ENCODE data around the gene DOK4.
A peak's percentile ranks its signal among the peaks of the same experiment; 100 is the strongest.

The DOK4 gene

DNA sequence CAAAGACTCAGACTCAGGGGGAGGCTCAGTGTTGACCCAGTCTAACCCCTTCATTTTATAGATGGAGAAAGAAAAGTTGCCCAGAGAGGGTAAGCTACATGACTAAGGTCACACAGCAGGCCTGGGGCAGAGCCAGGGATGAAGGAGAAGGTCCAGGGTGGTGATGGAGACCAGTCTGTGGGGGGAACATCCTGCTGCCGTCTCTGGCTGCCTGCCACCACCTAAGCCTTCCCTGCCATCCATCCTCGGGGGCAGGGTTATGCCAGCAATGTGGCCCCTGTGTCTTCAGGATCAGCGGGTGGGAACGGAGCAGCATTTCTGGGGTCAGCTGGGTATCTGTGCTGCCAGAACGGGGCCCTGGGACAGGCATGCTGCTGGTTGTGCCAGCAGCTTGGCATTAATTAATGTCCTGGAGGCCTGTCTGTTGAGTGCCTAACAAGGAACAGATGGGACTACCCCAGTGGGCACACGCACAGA lies 5.5 kb downstream of the DOK4 start:
- H3K4me3 ChIP-seq (ENCODE audit: low read length): no peak overlapping the region
- H3K4me1 ChIP-seq (ENCODE audit: insufficient read depth, low read length): peaks cover 29% of the 10 kb centered on the region
- no peaks in the 10 kb centered on the region for H3K9me3 ChIP-seq (ENCODE audit: insufficient read depth, low read depth, low read length)
- peaks cover 24% of the 10 kb centered on the region; the same call in 1 of the 2 replicates for H3K27me3 ChIP-seq (ENCODE audit: insufficient read depth, low read length)
- H3K36me3 ChIP-seq (ENCODE audit: insufficient read depth, low read length): no peaks in the 10 kb centered on the region
- WGBS: 91% methylated on average over 6 of the region's 6 CpGs
- no peak overlapping the region for H3K9ac ChIP-seq (ENCODE audit: low read depth, low read length)
- H3K27ac ChIP-seq (ENCODE audit: low read depth, low read length): no peak overlapping the region

GRCh38 chr16:57479976-57480753 lies 6.1 kb downstream of the DOK4 start:
- Histone ChIP-seq H3K9me3 (ENCODE audit: insufficient read depth, low read depth, low read length) (no peaks in the 10 kb centered on the region), H3K27me3 (ENCODE audit: insufficient read depth, low read length) (peaks cover 18% of the 10 kb centered on the region; the same call in 1 of the 2 replicates), H3K27ac (ENCODE audit: low read depth, low read length) (no peak overlapping the region), H3K9ac (ENCODE audit: low read depth, low read length) (no peak overlapping the region), H3K4me3 (ENCODE audit: low read length) (peak overlapping the region; percentile 66), H3K36me3 (ENCODE audit: insufficient read depth, low read length) (no peaks in the 10 kb centered on the region), H3K4me1 (ENCODE audit: insufficient read depth, low read length) (peaks cover 31% of the 10 kb centered on the region)
- whole genome bisulfite sequencing: 41% methylated on average over 15 of the region's 15 CpGs

DNA sequence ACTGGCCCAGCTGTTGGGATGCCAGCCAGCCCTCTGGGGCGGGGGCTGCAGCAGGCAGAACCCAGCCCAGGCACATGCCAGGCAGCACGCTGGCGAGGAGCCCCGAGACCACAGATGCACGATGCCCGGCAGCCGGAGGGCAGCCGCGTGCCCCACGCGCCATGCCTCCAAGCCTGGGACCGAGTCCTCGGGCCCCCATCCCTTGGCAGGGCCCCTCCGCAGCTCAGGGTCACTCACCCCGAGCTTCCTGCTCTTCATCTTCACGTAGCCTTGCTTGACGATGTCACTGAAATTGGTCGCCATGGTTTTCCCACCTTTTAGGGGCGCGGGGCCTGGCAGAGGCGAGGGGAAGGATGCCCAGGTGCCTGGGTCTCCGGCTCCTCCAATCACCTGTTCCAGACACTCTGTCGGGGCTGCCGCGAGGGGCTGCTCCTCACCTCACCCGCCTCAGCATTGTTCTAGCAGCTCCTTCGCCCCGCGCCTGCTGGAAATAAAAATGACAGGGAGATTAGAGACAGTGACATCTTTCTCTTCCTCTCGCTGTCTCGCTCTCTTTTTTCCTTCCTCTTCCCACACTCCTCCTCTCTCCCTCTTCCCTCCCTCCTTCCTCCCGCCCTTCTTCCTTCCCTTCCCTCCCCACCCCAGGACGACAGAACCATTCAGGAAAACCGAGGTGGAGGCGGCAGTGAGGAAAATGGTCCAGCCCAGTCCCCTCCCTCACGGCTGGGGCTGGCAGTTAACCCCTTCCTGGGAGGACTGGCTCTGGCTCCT lies 6.9 kb downstream of the DOK4 start:
- peak overlapping the region; percentile 66 for H3K4me3 ChIP-seq (ENCODE audit: low read length)

GRCh38 chr16:57478396-57479204 lies 7.7 kb downstream of the DOK4 start:
- Histone ChIP-seq H3K4me3 (ENCODE audit: low read length) (peak overlapping the region; percentile 66), H3K4me1 (ENCODE audit: insufficient read depth, low read length) (peaks cover 33% of the 10 kb centered on the region)

More for the DNA sequence above, 6.9 kb downstream of the DOK4 start:
- Histone ChIP-seq H3K9me3 (ENCODE audit: insufficient read depth, low read depth, low read length) (no peaks in the 10 kb centered on the region), H3K27me3 (ENCODE audit: insufficient read depth, low read length) (peaks cover 10% of the 10 kb centered on the region; the same call in 1 of the 2 replicates), H3K4me1 (ENCODE audit: insufficient read depth, low read length) (peaks cover 33% of the 10 kb centered on the region), H3K9ac (ENCODE audit: low read depth, low read length) (peak overlapping the region; percentile 6; the same call in 1 of the 2 replicates), H3K36me3 (ENCODE audit: insufficient read depth, low read length) (0 out of 2 replicates have a peak, but pooled peaks cover under 1% of the 10 kb centered on the region), H3K27ac (ENCODE audit: low read depth, low read length) (no peak overlapping the region)
- 11% methylated on average over 36 of the region's 36 CpGs for WGBS

GRCh38 chr16:57477531-57478202 lies 8.6 kb downstream of the DOK4 start:
- peaks cover 10% of the 10 kb centered on the region; the same call in 1 of the 2 replicates for H3K27me3 ChIP-seq (ENCODE audit: insufficient read depth, low read length)
- H3K36me3 ChIP-seq (ENCODE audit: insufficient read depth, low read length): peaks cover 18% of the 10 kb centered on the region; the same call in 1 of the 2 replicates
- H3K9me3 ChIP-seq (ENCODE audit: insufficient read depth, low read depth, low read length): no peaks in the 10 kb centered on the region
- 29% methylated on average over 8 of the region's 9 CpGs for WGBS
- H3K4me3 ChIP-seq (ENCODE audit: low read length): no peak overlapping the region
- no peak overlapping the region for H3K9ac ChIP-seq (ENCODE audit: low read depth, low read length)
- H3K4me1 ChIP-seq (ENCODE audit: insufficient read depth, low read length): peaks cover 36% of the 10 kb centered on the region
- H3K27ac ChIP-seq (ENCODE audit: low read depth, low read length): no peak overlapping the region

More at GRCh38 chr16:57478396-57479204, 7.7 kb downstream of the DOK4 start:
- peaks cover 10% of the 10 kb centered on the region; the same call in 1 of the 2 replicates for H3K27me3 ChIP-seq (ENCODE audit: insufficient read depth, low read length)
- H3K27ac ChIP-seq (ENCODE audit: low read depth, low read length): no peak overlapping the region
- no peak overlapping the region for H3K9ac ChIP-seq (ENCODE audit: low read depth, low read length)
- 0 out of 2 replicates have a peak, but pooled peaks cover 8% of the 10 kb centered on the region for H3K36me3 ChIP-seq (ENCODE audit: insufficient read depth, low read length)
- 43% methylated on average over 15 of the region's 15 CpGs for WGBS
- H3K9me3 ChIP-seq (ENCODE audit: insufficient read depth, low read depth, low read length): no peaks in the 10 kb centered on the region

- Histone ChIP-seq H3K27ac (ENCODE audit: low read depth, low read length) (no peak overlapping the region), H3K9me3 (ENCODE audit: insufficient read depth, low read depth, low read length) (no peaks in the 10 kb centered on the region), H3K4me3 (ENCODE audit: low read length) (no peak overlapping the region), H3K4me1 (ENCODE audit: insufficient read depth, low read length) (peaks cover 45% of the 10 kb centered on the region), H3K36me3 (ENCODE audit: insufficient read depth, low read length) (peaks cover 21% of the 10 kb centered on the region; the same call in 1 of the 2 replicates), H3K9ac (ENCODE audit: low read depth, low read length) (no peak overlapping the region), H3K27me3 (ENCODE audit: insufficient read depth, low read length) (peaks cover 10% of the 10 kb centered on the region; the same call in 1 of the 2 replicates)
- 82% methylated on average over 6 of the region's 6 CpGs for WGBS
Observed at GRCh38 chr16:57476546-57477410, 9.5 kb downstream of the DOK4 start.

DNA sequence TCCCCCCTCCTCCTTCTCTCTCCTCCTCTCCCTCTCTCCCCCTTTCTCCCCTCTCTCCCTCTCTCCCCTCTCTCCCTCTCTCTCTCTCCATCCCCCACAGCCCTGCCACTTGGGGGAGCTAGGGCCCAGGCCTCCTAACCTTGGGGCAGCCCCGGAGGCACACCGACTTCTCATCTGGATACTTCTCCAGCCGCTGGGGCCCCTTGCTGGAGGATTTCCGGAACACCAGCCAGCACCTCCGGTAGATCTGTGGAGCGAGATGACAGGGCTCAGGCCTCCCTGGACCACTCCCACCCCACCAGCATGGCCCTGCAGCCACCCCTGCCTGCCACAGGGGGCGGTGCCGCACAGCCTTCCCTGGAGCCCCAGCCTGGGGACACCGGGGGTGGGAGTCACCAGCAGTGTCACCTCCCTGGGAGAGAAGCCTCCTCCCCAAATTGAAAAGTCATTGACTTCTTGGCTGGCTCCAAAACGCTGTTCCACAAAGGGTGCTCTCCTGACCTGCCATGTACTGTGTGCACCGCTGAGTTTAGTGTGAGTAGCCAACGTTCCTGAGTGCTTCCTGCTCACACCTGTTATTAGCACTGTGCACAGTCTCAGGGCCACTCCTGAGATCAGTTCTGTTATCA lies 10.5 kb downstream of the DOK4 start:
- no peak overlapping the region; the same call in 1 of the 2 replicates for H3K4me3 ChIP-seq (ENCODE audit: low read length)
- 10% methylated on average over 12 of the region's 12 CpGs for WGBS
- H3K9me3 ChIP-seq (ENCODE audit: insufficient read depth, low read depth, low read length): no peaks in the 10 kb centered on the region
- H3K27me3 ChIP-seq (ENCODE audit: insufficient read depth, low read length): peaks cover 10% of the 10 kb centered on the region; the same call in 1 of the 2 replicates
- H3K27ac ChIP-seq (ENCODE audit: low read depth, low read length): no peak overlapping the region
- H3K9ac ChIP-seq (ENCODE audit: low read depth, low read length): no peak overlapping the region
- peaks cover 30% of the 10 kb centered on the region for H3K36me3 ChIP-seq (ENCODE audit: insufficient read depth, low read length)
- H3K4me1 ChIP-seq (ENCODE audit: insufficient read depth, low read length): peaks cover 53% of the 10 kb centered on the region

DNA sequence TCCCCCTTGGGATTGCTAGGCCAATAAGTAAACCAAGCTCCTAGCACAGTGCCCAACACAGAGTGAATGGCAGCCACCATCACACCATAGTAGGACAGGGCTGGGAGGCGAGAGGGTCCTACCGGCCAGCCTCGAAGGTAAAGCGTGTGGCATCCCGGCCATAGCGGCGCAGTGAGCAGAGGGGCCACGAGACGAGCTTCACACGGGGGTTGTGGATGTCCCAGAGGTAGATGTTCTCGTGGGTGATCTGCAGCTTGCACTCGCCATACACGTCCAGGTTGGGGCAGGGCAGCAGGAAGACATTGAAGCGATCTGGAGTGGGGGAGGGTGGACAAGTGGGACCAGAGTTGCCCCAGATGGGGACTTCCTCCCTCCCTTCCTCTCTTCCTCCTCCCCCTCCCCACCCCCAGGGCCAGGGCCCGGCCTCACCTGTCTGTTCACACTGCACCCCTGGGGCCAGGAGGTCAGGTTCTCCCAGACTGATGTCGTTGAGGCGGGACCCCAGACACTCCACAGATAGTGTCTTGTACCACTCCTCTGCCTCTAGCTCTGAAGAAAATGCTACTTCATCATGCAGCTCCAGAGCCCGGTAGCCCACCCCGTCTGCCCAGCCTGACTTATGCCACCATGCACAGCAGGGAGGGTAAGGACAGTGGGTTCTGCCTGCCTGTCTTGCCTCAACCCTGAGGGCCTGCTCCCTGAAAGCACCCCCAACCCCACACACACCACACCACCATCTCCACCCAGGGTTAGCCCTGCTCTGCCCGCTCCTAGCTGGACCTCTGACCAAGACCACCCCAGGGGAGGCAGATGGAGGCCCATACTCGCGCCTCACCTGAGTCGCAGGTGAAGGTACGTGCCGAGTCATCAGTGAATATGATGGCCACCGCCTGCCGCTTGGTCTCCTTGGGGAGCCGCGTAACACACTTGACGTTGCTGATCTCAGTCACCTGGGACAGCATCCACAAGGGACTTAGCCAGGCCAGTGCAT lies 11.3 kb downstream of the DOK4 start:
- H3K27ac ChIP-seq (ENCODE audit: low read depth, low read length): no peak overlapping the region
- H3K4me1 ChIP-seq (ENCODE audit: insufficient read depth, low read length): peaks cover 50% of the 10 kb centered on the region
- H3K9ac ChIP-seq (ENCODE audit: low read depth, low read length): no peak overlapping the region
- H3K9me3 ChIP-seq (ENCODE audit: insufficient read depth, low read depth, low read length): no peaks in the 10 kb centered on the region
- H3K4me3 ChIP-seq (ENCODE audit: low read length): no peak overlapping the region; the same call in 1 of the 2 replicates
- H3K36me3 ChIP-seq (ENCODE audit: insufficient read depth, low read length): peaks cover 38% of the 10 kb centered on the region
- 88% methylated on average over 30 of the region's 30 CpGs for WGBS
- H3K27me3 ChIP-seq (ENCODE audit: insufficient read depth, low read length): peaks cover 10% of the 10 kb centered on the region; the same call in 1 of the 2 replicates
